Large intestine (tissue), 12 donors: Measurements from ENCODE around the gene DNHD1. TPM values are rescaled to one million over a fixed set of nuclear protein-coding genes. Genes with fewer than 3 reads are reported as not detected.

Experiments used
- DNase-seq, 2 donors: peaks; one replicate each; pipeline versions ENCODE4 v3.0.0 to v3.0.0-alpha.2; 2013
- H3K27ac ChIP-seq: one replicate; pipeline ENCODE4 v1.5.1; 2013; ENCODE audit warnings: low read length
- H3K27me3 ChIP-seq: 2 replicates; pipeline ENCODE4 v1.6.1; 2013; ENCODE audit warnings: low read length; ENCODE audit not compliant: control insufficient read depth, insufficient read depth
- H3K36me3 ChIP-seq: 2 replicates; pipeline ENCODE4 v1.6.1; 2013; ENCODE audit warnings: low read length; ENCODE audit not compliant: control insufficient read depth, insufficient read depth
- H3K4me1 ChIP-seq: one replicate; pipeline ENCODE4 v1.6.1; 2013; ENCODE audit warnings: low read length; ENCODE audit not compliant: control insufficient read depth, insufficient read depth
- H3K4me3 ChIP-seq: one replicate; pipeline ENCODE4 v1.5.1; 2013; ENCODE audit warnings: low read length
- H3K9me3 ChIP-seq: one replicate; pipeline ENCODE4 v1.6.1; 2013; ENCODE audit warnings: mild to moderate bottlenecking, low read depth, low read length, moderate library complexity; ENCODE audit not compliant: control insufficient read depth
- WGBS: methylation state at CpG from one replicate; pipeline ENCODE4 v1.1.5; 2013; ENCODE audit warnings: low lambda C conversion rate; ENCODE audit not compliant: insufficient coverage; 5-methylcytosine and 5-hydroxymethylcytosine counted together
- long read RNA-seq, 11 donors: transcript quantifications; one replicate each; lab custom pipeline, GENCODE V29; 2026
- polyA plus RNA-seq: library from polyadenylated mRNA; unstranded; fragments of 120-200 nt; gene quantifications from one replicate; pipeline ENCODE4 v1.2.1, GENCODE V29; 2013

Gene DNHD1
- 12.2 TPM for polyA plus RNA-seq
- long read RNA-seq, donor 1: 0 reads
- long read RNA-seq, donor 2, partial matches to known transcripts: 0 of 1 reads
- long read RNA-seq, donor 2, other reads (novel, unspliced or antisense): 0 of 1 reads
- long read RNA-seq, donor 3: 0 reads
- long read RNA-seq, donor 4: 0 reads
- long read RNA-seq, donor 5: 0 reads
- long read RNA-seq, donor 6, partial matches to known transcripts: 40 of 41 reads
- long read RNA-seq, donor 6, other reads (novel, unspliced or antisense): 0 of 41 reads
- long read RNA-seq, donor 7: 0 reads
- long read RNA-seq, donor 8: 0 reads
- long read RNA-seq, donor 9, partial matches to known transcripts: 20 of 29 reads
- long read RNA-seq, donor 9, other reads (novel, unspliced or antisense): 9 of 29 reads
- long read RNA-seq, donor 10: 0 reads
- long read RNA-seq, donor 11: 0 reads

DNA sequence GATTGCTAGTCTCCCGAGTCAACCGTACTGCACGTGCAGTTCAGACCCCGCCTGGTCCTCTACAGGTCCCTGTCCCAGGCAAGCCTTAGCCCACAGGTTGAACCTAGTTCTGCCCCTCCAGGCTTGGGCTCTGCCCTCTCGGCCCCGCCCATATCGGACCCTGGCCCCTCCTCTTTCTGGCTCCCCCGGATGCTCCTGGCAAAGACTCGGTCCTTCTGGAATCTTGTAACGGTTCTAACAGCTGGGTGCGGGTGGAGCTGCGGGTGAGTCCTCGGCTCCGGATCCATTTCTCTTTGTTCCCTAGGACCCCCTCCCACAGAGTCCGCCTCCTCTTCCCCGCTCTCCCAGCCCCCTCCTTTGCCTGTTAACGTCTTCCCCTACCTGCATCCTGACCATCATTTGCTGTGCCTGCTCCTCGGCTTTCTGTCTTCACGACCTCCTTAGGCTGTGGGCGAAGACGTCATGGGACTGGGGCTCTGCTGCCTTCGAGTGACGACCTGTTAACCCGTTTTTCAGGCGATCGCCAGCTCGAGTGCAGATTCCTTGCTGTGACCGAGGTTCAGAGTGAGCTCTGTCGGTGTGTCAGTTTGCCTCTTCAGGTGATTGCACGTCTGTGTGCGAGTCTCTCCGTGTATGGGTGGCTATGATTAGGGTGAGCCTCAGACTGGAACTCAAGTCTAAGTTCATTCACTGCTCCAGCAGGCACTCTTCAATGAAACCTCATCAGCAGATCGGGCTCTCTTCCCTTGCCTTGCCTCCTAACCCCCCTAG is at the start of gene DNHD1:
Gene DNHD1, plus strand, starts transcription at position 212 of the 771 bp plus-strand sequence. CDS start 936 bp downstream, outside the sequence.
- Histone ChIP-seq H3K27me3 (no peaks in the 10 kb centered on the region), H3K9me3 (no peaks in the 10 kb centered on the region), H3K4me1 (no peaks in the 10 kb centered on the region), H3K4me3 (peak within 1 kb of the TSS; percentile 9), H3K27ac (no peak within 1 kb of the TSS), H3K36me3 (peaks cover 11% of the 10 kb centered on the region)
- no CpG with 5 or more reads among the region's 33 CpGs for WGBS
- DNase-seq: no peak

DNA sequence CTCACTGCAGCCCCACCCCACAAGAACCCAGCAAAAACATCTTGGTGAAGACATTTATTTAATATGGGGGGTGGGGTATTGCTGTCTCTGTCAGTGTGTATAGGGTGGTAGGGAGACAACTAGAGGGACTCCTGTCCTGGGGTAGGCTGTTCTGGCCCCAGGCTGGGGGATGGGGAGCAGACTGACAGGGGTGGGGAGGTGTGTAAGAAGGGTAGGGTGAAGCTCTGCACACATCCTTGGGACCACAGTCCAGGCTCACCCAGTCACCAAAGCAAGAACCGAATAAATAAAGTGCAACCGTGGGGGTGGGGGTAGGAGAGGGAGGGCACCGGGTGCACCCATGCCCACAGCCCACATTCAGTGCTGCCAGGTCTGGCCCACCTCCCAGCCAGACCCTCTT is 48.5 kb upstream of the DNHD1 start:
- Histone ChIP-seq H3K27ac (no peak overlapping the region), H3K4me1 (no peaks in the 10 kb centered on the region), H3K9me3 (no peaks in the 10 kb centered on the region), H3K4me3 (no peak overlapping the region), H3K27me3 (no peaks in the 10 kb centered on the region), H3K36me3 (peaks cover 55% of the 10 kb centered on the region)
- DNase-seq: no peak
- no CpG with 5 or more reads among the region's 3 CpGs for WGBS

DNA sequence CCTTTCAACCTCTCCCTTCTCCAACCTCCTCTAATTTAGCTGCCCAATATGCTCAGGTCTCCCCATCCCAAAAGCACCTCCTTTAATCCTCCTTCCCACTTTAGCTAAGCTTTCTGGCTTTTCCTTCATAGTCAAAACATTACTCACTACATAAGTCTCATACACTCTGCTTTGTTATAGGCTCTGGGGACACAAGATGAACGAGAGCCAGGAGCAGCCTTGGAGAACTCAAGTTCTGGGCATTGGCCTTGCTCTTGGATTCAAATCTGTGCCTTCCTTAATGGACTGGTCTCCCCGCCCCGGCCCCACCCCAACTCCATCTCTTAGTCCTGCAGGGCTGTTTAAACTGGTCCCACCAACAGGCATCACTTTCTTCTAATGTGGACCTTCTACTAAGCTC is 44.9 kb upstream of the DNHD1 start:
- H3K4me3 ChIP-seq: no peak overlapping the region
- no CpG with 5 or more reads among the region's 3 CpGs for WGBS
- peaks cover 3% of the 10 kb centered on the region for H3K9me3 ChIP-seq
- no peaks in the 10 kb centered on the region for H3K27me3 ChIP-seq
- no peak for DNase-seq
- no peaks in the 10 kb centered on the region for H3K4me1 ChIP-seq
- no peak overlapping the region for H3K27ac ChIP-seq
- peaks cover 90% of the 10 kb centered on the region for H3K36me3 ChIP-seq

DNA sequence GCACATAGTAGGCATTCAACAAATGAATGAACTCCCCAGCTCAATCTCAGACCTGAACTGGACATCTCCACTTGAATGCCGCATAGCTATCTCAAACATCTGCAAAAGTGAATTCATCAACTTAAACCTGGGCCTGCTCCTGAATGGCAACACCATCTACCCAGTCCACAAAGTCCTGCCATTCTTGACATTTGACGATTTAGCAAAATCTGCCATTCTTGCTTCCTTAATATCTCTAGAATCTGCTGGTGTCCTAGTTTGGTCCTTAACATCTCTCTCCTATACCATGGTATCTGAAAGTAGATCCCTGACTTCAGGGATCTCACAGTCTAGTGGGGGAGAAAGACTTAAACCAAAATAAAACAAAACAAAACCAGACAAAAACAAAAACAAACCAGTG is 43.9 kb upstream of the DNHD1 start:
- H3K36me3 ChIP-seq: peaks cover 96% of the 10 kb centered on the region
- H3K4me3 ChIP-seq: no peak overlapping the region
- WGBS: no CpG with 5 or more reads among the region's 2 CpGs
- peaks cover 3% of the 10 kb centered on the region for H3K9me3 ChIP-seq
- H3K27ac ChIP-seq: no peak overlapping the region
- no peak for DNase-seq
- H3K4me1 ChIP-seq: peaks cover 2% of the 10 kb centered on the region
- H3K27me3 ChIP-seq: no peaks in the 10 kb centered on the region

DNA sequence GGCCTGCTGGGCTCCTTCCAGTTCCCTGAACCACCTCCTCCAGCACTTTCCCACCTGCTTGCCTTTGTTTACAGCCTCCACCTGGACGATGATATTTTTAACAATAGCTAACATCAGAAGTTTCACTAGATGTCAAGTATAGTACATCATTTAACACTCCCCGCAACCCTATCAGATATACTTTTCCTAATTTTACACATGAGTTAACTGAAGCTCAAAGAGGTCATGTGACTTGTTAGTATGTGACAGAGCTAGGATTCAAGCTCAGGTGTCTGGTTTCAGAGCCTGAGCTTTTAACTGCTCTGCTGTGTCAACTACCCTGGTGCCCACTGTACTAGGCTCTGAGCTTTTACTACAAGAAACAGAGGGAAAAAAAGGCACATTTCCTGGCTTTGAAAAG is 42.0 kb upstream of the DNHD1 start:
- Histone ChIP-seq H3K27ac (no peak overlapping the region), H3K9me3 (peaks cover 3% of the 10 kb centered on the region), H3K36me3 (peaks cover 81% of the 10 kb centered on the region), H3K27me3 (no peaks in the 10 kb centered on the region), H3K4me1 (peaks cover 17% of the 10 kb centered on the region), H3K4me3 (no peak overlapping the region)
- DNase-seq: no peak
- WGBS: no CpG with 5 or more reads among the region's 2 CpGs

GRCh38 chr11:6456361-6457073 is 40.6 kb upstream of the DNHD1 start:
- Histone ChIP-seq H3K36me3 (peaks cover 73% of the 10 kb centered on the region), H3K4me3 (no peak overlapping the region), H3K9me3 (peaks cover 3% of the 10 kb centered on the region), H3K27ac (no peak overlapping the region), H3K27me3 (no peaks in the 10 kb centered on the region), H3K4me1 (peaks cover 22% of the 10 kb centered on the region)
- WGBS: no CpG with 5 or more reads among the region's 56 CpGs
- no peak for DNase-seq

DNA sequence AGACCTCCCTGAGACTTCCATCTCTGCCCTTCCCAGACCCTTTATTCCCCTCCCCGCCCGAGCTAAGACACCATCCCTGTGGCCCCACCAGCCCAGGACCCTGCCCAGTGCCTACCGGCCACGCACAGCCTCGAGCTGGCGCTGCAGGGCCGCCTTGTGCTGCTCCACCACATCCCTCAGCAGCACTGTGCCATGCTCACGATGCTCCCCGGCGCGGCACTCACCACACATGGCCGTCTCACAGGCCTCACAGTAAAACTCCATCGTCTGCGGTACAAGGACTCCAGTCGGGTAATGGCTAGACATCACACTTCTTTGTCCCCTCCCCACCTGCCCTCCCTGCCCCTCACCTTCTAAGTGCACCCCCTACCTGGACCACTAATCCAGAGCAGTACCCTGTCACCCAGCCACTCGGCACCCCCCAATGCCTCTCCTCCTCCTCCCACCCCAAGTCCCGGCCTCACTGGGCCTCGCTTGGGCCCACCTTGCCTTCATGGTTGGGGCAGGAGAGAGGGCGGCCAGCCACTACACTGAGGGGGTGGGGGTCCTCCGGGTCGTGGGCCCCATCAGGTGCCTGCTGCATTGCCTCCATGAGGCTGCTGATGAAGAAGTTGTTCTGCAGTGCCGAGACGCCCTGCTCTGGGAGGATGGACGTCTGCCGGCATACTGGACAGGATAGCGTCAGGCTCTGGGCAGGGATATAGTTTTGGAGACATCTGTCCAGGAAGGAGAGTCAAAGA is 39.3 kb upstream of the DNHD1 start:
- Histone ChIP-seq H3K27ac (peak overlapping the region; percentile 69), H3K27me3 (no peaks in the 10 kb centered on the region), H3K4me3 (no peak overlapping the region), H3K36me3 (peaks cover 71% of the 10 kb centered on the region), H3K4me1 (peaks cover 22% of the 10 kb centered on the region), H3K9me3 (peaks cover 3% of the 10 kb centered on the region)
- no CpG with 5 or more reads among the region's 26 CpGs for WGBS
- DNase-seq: no peak

GRCh38 chr11:6458352-6459098 is 38.6 kb upstream of the DNHD1 start:
- no CpG with 5 or more reads among the region's 2 CpGs for WGBS
- peak overlapping the region; percentile 69 for H3K27ac ChIP-seq
- no peak overlapping the region for H3K4me3 ChIP-seq
- H3K36me3 ChIP-seq: peaks cover 68% of the 10 kb centered on the region
- H3K4me1 ChIP-seq: peaks cover 22% of the 10 kb centered on the region
- H3K9me3 ChIP-seq: peaks cover 3% of the 10 kb centered on the region
- no peaks in the 10 kb centered on the region for H3K27me3 ChIP-seq
- DNase-seq: peak in 1 of 2 donors; percentile 26

- H3K9me3 ChIP-seq: peaks cover 3% of the 10 kb centered on the region
- peak; percentile 74 to 88 for DNase-seq
- no CpG with 5 or more reads among the region's 1 CpG for WGBS
- H3K4me3 ChIP-seq: no peak overlapping the region
- peaks cover 22% of the 10 kb centered on the region for H3K4me1 ChIP-seq
- H3K27ac ChIP-seq: peak overlapping the region; percentile 69
- peaks cover 68% of the 10 kb centered on the region for H3K36me3 ChIP-seq
- H3K27me3 ChIP-seq: no peaks in the 10 kb centered on the region
Measured at GRCh38 chr11:6459099-6459450, 38.0 kb upstream of the DNHD1 start.
